ENCODE measurements around the gene TUBGCP6.

GRCh38 chr22:50248196-50249081 lies 3.6 kb upstream of the TUBGCP6 start:
- no peak for TF ChIP-seq CTCF (IDR thresholded peaks at IDR 0.05)
- no peak for TF ChIP-seq POLR2A (IDR thresholded peaks at IDR 0.05)
